HG02763 (cell line): Measurements from ENCODE around the gene GLP2R.
"Not testable (repeated sequence)": the region's sequence is repeated elsewhere in the genome, so short reads cannot be mapped to it uniquely, and the experiment has no call there.

Experiments used
- ATAC-seq: cut with Tn5 transposase; IDR thresholded peaks from one replicate; pipeline ENCODE4 v1.9.1; 2021; ENCODE audit warnings: mild to moderate bottlenecking, moderate library complexity; ENCODE audit not compliant: unreplicated experiment

The GLP2R gene

DNA sequence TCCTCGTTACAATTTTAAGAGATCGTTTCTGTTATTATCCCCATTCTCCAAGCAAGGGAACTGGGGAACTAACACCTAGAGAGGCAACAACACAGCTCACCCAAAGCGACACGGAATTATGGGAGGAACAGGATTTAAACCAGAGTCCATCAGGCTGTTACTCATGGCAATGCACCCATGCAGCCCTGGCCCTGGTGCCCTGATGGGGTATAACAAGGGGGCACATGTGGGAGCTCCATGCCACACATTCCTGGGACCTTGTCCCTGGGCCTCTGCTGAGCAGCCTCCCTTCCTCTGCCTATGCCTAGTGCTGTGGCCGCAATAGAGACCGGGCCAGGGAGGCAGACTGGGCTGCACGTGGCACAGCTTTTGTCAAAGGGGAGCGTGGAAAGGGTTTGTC lies 92.6 kb downstream of the GLP2R start:
- ATAC-seq = no peak

DNA sequence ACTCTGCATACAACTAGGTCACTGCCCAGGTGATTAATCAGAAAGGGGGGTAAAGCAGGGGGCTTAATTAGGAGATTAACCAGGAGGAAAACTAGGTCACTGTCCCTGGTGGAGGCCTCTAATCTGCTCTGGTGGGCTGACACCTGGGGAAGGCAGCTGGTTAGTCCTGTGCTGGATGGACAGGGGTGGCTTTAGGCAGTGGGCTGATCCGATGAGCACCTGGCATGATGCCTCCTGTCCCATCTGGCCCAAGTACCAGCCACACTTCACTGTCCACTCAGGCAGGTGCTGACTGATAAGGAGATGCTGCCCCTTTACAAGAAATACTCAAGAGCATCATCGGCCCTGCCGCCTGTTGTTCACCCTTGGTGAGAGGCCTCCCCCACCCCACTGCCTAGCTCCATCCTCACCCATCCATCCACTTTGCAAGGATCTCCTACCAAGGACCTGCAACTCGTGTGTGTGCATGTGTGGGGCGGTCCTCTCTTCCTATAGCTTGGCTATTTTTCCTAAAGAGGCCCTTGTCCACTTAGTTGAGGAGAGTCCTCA lies 93.2 kb downstream of the GLP2R start:
- no peak for ATAC-seq

DNA sequence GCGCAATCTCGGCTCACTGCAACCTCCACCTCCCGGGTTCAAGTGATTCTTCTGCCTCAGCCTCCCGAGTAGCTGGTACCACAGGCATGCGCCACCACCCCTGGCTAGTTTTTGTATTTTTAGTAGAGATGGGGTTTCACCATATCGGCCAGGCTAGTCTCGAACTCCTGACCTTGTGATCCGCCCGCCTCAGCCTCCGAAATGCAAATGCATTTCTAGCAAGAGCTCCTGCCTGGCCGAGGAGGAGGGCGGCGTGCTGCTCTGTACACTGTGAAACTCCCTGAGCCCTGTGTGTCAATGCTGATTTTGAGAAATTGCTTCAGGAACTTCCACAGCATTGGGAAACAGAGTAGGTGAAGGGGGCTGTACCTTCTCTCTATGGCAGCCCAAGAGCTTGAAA lies 95.5 kb downstream of the GLP2R start:
- ATAC-seq = not testable (repeated sequence)

DNA sequence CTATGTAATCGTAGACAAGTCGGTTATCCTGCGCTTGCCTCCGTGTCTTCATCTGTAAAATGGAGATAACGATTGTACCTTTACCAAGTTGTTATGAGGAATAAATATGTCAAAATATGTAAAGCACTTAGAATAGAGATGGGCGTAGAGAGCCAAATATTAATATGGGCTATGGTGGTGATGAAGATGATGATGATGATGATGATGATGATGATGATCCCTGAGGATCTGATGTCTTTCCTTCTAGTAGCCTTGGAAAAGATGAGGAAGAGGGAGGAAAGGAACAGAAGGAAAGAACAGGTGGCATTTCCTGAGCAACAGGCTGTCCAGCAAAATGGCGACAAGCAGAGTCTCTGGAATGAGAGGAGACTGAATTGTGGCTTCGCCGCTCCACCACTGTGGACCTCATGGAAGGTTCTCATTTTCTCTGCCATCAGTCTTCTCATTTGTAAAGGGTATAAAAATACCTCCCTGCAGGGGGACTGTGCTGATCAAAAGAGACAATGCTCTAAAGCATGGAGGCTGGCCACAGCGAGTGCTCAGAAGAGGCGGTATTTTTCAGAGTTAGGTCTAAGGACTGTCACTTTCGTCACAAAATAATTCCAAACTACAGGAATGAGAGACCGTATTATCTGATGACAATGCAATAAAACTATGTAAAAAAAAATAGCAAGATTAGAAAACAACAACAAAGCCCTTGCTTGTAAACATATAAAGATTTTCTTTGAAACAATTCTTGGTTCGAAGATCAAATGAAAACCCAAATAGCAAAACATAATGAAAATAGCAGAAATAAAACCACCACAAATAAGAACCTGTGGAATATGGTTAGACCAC lies 96.5 kb downstream of the GLP2R start:
- ATAC-seq = no peak

DNA sequence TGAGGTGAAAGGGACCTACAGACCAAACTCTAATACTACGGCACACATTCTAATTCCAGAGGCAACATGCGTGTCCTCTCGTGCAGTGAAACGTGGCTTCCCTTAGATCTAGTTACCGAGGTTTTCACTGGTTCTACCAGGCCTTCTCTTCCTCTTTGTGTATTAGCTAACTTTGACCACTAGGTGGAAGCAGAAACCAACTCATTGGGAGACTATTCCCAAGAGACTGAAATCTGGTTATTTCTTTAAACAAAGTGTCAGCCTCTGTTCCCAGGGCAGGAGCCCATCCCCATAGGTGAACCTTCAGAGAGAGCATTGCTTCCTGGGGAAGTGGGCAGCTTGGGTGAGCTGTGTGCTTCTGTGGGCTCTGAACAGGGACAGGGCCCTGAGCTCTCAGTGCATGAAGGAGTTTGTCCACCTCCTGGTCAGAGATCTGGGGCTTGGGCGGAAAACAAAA lies 99.0 kb downstream of the GLP2R start:
- ATAC-seq = no peak

DNA sequence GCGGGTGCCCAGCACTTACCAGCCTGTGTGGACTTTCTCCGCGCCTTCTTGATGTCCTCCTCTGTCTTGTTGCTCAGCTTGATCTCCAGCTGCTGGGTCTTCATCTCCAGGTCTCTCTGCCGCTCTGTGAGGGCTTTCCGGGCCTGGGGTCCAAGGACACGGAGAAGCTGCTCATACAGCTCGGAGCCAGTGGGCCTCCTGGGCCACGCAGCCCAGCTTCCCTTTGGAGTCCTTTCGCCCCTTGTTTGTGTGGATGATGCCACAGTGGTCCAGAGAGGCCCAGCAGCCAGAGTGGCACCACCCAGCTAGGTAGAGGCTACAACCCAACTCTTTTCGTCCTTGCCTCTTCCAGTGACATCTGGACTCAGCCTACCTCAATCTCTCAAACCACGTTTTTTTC lies 99.7 kb downstream of the GLP2R start:
- ATAC-seq = no peak

DNA sequence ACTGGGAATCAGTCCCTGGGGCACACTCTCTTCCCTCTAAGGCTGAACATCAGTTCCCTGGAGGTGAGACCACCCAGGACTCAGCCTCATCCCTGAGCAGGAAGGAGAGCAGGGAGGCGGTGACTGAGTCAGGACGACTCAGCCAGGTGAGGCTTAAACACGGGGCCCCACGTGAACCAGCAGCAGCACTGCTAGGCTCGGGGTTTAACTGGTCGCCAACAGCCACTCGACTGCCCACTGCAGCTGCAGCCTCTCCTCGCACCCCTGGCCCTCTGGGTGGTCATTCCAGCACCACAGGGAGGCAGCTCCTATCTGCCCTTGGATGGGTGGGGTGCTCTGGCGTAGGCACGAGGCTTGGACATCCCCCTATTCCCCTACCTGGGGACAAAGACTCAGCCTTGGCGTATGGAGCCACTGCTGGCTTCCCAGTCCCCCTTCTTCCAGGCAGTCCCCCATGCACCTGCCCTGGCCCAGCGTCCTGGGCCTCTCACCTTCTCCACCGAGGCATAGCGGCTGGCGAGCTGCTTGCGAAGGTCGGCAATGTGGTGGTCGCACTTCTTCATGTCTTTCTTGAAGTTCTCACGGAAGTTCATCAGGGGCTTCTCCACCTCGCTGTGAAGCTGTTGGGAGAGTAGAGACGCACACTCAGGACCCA lies 100.6 kb downstream of the GLP2R start:
- ATAC-seq = no peak

DNA sequence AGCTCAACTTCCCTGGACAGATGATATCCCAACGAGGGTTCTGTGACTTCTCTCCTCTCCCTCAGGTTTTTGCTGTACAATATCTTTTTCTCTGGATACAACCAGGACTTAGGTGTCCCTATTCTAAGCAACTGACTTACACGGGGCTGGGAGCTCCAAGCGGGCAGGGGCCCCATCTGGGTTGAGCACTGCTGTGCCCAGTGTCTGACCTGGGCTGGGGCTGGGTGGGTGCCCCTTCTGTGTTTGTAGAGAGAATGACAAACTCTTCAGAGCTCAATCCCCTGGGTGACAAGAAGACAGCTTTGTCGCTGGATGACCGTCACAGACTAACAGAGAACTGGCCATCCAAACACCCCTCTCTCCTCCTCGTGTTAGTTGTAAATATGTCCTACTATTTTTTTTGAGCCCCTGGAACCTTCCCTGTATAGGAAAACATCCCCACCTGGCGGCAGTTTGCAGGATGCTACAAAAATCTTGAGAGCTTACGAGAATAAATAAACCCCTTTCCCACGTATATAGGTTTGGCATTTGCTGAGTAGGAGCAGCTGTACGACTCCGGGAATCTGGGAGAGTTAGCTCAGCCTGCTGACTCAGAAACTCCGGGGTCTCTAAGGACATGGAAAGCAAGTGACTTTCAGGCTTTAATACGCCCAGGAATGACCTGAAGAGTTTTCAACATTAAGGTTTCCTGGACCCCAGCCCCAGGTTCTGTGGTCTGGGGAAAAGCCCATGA lies 103.0 kb downstream of the GLP2R start:
- ATAC-seq = no peak

DNA sequence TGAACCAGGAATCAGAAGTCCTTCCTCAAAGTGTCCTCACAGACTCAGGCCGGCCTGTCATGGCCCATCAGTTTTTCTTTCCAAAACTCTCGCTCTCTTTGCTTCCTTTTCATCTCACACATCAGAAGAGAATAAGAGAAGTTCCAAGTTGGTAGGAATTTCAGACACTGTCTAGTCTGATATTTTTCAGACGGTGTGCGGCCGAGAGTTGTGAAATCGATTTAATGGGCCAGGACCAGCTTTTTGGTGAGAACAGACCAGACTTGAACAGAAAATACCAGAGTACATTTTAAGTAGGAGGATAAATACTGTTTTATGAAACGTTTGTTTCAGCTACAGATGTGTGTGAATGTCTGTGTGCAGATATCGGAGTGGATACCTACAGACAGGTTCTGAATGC lies 104.1 kb downstream of the GLP2R start:
- ATAC-seq = no peak

DNA sequence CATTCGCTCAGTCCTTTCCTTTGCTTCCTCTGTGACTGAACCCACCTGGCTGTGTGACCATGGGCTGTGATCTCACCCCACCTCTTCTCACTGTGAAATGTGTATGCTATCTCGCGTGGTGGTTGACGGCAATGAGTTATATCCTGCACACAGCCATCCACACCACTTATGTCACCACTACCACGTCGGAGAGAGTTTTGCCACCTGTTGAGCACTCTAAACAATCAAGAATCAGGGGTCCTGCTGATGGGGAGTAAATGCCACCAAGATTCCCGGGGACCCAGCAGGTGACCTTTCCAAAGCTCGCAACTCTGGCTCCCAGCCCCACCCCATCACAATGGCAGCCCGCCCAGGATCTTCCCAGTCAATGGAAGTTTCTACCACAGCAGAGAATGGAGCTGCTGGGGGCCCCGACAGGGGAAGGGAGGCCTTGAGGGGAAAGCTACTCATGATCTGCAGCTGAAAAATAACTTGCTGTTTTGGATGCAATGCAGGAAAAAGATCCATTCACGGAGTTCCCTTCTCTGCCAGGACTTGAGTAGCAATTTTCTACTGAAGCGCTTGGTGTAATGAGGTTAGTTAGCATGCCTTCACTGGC lies 105.5 kb downstream of the GLP2R start:
- no peak for ATAC-seq

DNA sequence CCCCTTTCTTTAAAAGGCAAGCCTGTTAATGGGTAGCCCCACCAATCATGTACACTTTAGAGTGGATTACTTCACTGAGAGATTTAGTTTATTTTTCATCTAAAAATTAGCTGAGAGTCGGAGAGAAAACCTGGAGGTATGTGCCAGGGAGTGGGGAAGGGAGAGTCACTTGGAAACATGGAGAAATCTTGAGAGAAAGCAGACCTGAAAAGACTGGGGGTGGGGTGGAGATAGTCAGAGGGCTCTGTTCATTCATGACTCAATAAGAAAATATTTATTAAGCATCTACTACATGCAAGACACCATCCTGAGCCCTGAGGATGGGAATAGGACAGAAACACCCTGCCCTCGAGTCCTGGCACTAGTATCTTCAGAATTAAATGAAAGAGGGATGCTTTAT lies 106.8 kb downstream of the GLP2R start:
- no peak for ATAC-seq

DNA sequence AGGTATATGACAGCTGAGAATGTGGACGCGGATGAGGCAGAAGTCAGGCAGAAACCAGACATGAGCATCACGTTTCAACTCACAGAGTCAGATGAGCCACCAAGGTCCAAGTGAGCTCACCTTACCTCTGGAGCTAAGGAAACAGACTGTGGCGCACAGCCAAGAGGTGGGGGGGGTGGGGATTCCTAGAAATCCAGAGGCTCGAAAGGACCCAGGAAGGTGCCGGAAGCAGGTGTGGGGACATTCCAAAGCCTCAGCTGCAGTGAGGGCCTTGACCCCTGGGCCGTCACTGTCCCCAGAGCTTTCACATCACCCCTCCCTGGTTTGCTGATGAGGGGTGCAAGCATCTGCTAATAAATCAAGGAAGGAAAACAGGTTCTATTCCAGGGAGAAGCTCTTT lies 108.6 kb downstream of the GLP2R start:
- no peak for ATAC-seq

DNA sequence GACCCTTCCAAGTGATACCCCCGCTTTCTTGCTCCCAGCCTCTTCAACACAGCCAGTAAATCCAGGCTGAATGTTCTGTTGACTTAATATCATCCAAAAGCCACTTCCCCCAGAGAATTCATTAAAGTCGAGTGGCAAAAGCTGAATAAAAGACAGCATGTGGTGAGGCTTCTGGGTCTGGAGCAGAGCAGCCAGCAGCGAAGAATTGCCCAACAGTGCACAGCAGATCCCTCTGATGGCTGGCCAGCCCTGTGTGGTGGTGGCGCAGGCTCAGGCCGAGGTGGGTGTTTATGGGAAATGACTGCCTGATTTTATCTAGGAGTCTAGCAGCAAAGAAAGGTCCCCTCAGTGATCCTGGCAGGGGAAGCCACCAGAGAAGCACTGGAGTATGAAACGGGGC lies 109.7 kb downstream of the GLP2R start:
- no peak for ATAC-seq

DNA sequence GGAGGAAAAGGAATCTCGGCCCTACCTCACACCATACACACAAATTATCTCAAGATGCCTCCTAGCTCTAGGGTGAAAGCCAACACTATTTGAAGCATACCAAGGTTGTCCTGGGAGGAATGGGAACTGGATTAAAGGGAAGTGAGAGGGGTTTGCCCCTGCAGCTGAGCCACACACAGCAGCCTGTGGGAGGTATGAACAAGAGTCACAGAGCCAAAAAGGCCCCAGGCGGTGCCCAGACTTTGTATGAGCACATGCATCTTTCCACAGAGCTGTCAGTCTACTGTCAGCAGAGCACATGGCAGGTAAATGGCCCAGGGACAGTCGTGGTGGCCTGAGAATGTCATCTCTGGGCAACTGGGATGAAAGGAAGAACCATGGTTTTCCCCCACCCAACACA lies 110.4 kb downstream of the GLP2R start:
- ATAC-seq = no peak

DNA sequence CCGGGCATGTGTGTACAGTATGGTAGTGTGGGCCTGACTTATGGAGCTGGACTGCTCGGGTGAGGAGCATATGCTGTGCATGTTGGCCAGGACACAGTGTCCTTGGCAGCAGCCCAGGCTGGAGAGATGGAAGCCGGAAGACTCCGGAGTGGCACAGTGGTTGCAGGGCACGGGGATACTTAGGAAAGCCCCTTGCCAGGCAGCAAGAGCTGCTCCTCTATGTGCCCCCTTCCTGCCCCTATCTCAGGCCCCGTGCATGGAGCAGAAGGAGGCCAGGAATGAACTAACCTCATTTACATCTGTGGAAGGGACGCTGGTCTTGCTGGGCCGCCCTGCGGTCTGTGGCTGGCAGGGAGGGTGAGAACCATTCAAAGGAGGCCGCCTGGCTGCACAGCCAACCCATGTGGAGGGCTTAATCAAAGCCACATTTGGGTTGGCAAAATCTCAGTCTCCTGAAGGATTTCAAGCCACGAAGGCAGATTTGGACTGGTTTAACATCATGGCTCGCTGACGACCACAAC lies 111.6 kb downstream of the GLP2R start:
- no peak for ATAC-seq

DNA sequence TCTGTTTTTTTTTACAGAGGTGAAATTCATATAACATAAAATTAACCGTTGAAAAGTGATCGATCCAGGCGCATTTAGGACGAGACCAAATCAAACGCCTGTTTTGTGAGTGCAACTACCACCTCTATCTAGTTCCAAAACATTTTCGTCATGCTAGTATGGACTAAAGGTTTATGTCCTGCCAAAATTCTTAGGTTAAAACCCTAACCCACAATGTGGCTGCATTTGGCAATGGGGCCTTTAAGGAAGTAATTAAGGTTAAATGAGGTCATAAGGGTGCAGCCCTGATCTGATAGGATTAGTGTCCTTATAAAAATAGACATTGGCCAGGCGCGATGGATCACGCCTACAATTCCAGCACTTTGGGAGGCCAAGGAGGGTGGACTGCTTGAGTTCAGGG lies 112.2 kb downstream of the GLP2R start:
- no peak for ATAC-seq

DNA sequence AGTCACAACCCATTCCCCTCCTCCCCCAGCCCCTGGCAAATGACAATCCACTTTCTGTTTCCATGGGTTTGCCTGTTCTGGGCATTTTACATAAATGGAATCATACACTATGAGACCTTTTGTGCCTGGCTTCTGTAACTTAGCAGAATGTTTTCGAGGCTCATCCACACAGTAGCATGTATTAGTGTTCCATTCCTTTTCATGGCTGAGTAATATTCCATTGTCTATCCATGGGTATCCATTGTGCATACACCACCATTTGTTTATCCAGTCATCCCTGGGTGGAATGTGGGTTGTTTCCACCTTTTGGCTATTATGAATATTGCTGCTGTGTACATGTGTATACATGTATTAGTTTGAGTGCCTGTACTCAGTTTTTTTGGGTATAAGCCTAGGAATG lies 113.0 kb downstream of the GLP2R start:
- no peak for ATAC-seq

DNA sequence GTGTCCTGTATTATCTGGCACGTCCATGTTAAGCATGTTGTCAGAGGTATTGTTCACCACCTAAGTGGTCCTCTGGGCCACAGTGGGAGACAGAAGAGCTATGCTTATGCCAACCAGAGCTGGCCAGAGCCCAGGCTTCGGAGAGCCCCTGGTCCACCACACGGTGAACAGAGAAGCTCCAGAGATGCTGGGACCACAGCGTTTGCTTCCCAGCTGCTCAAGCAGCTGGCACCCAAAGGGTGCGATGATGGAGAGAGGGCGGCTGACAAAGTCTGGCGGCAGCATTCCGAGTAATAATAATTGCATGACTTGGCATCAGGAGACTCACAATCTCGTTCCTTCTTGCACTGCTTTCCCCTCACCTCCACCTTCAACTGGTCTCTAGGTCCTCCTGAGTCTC lies 115.1 kb downstream of the GLP2R start:
- no peak for ATAC-seq

DNA sequence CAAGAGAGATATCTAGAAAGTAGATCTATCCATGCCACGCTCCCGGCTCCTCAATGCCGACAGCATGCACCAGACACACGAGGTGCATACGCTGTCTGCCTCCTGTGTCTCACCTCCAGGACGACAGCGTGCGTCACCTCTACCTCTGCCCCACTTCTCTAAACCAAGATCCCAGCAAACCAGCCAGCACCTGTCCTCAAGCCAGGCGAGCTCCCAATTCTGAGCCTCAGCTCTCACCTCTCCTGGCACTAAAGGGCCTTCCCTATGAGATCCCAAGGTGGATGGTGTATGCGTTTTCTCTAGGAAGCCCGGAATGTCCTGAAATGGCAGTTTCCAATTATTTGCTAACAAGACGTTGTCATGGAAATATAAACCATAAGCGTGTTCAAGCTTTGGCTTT lies 115.6 kb downstream of the GLP2R start:
- ATAC-seq = no peak
